HG03095 (cell line): Measurements from ENCODE around the gene MRPL12.

Experiments used
- ATAC-seq: cut with Tn5 transposase; IDR thresholded peaks from one replicate; pipeline ENCODE4 v1.9.1; 2021; ENCODE audit warnings: moderate library complexity; ENCODE audit not compliant: unreplicated experiment

The MRPL12 gene

GRCh38 chr17:81715107-81715871 lies 12.1 kb downstream of the MRPL12 start:
- ATAC-seq: no peak

- no peak for ATAC-seq
These were observed 12.9 kb downstream of the MRPL12 start for GRCh38 chr17:81715872-81716673.

GRCh38 chr17:81716674-81716996 lies 13.5 kb downstream of the MRPL12 start:
- no peak for ATAC-seq

GRCh38 chr17:81717049-81717765 lies 14.0 kb downstream of the MRPL12 start:
- no peak for ATAC-seq

GRCh38 chr17:81717766-81718089 lies 14.6 kb downstream of the MRPL12 start:
- no peak for ATAC-seq

GRCh38 chr17:81719410-81720266 lies 16.5 kb downstream of the MRPL12 start:
- ATAC-seq: no peak

- no peak for ATAC-seq
These were observed 17.3 kb downstream of the MRPL12 start for GRCh38 chr17:81720267-81721071.

- ATAC-seq: no peak
These were observed 19.3 kb downstream of the MRPL12 start for GRCh38 chr17:81722184-81723120.

- ATAC-seq: no peak
These were observed 20.6 kb downstream of the MRPL12 start for GRCh38 chr17:81723651-81724209.

GRCh38 chr17:81725439-81725838 lies 22.3 kb downstream of the MRPL12 start:
- ATAC-seq: no peak

- no peak for ATAC-seq
These were observed 22.8 kb downstream of the MRPL12 start for GRCh38 chr17:81726004-81726403.

GRCh38 chr17:81727324-81728031 lies 24.3 kb downstream of the MRPL12 start:
- no peak for ATAC-seq

GRCh38 chr17:81733507-81734404 lies 30.6 kb downstream of the MRPL12 start:
- no peak for ATAC-seq

- ATAC-seq: no peak
These were observed 31.5 kb downstream of the MRPL12 start for GRCh38 chr17:81734405-81735263.

- ATAC-seq: no peak
These were observed 32.3 kb downstream of the MRPL12 start for GRCh38 chr17:81735264-81736102.
